ENCODE data around the gene SCAF11.

SCAF11 gene

GRCh38 chr12:45915405-45915804 lies 75.0 kb downstream of the SCAF11 start:
- DNase-seq = no peak

- no peak for DNase-seq
Measured at GRCh38 chr12:45914090-45914489, 76.3 kb downstream of the SCAF11 start.

GRCh38 chr12:45913631-45914030 lies 76.7 kb downstream of the SCAF11 start:
- DNase-seq = no peak

GRCh38 chr12:45912774-45913173 lies 77.6 kb downstream of the SCAF11 start:
- peak; percentile 67 for DNase-seq

- DNase-seq = no peak
Measured at GRCh38 chr12:45909041-45909713, 81.2 kb downstream of the SCAF11 start.

- no peak for DNase-seq
Measured at GRCh38 chr12:45907955-45908354, 82.4 kb downstream of the SCAF11 start.

GRCh38 chr12:45898094-45898493 lies 92.3 kb downstream of the SCAF11 start:
- no peak for DNase-seq

- DNase-seq = no peak
Measured at GRCh38 chr12:45895961-45896360, 94.4 kb downstream of the SCAF11 start.

- DNase-seq = no peak
Measured at GRCh38 chr12:45893240-45893639, 97.1 kb downstream of the SCAF11 start.

- no peak for DNase-seq
Measured at GRCh38 chr12:45890276-45890675, 100.1 kb downstream of the SCAF11 start.

- no peak for DNase-seq
Measured at GRCh38 chr12:45887544-45887943, 102.8 kb downstream of the SCAF11 start.

GRCh38 chr12:45886685-45887084 lies 103.7 kb downstream of the SCAF11 start:
- DNase-seq = no peak

GRCh38 chr12:45883187-45883586 lies 107.2 kb downstream of the SCAF11 start:
- DNase-seq = no peak

- DNase-seq = no peak
Measured at GRCh38 chr12:45880533-45880932, 109.8 kb downstream of the SCAF11 start.

- DNase-seq = no peak
Measured at GRCh38 chr12:45879363-45879895, 110.9 kb downstream of the SCAF11 start.

- DNase-seq = no peak
Measured at GRCh38 chr12:45878630-45879255, 111.6 kb downstream of the SCAF11 start.

GRCh38 chr12:45877069-45877468 lies 113.3 kb downstream of the SCAF11 start:
- no peak for DNase-seq

- DNase-seq = no peak
Measured at GRCh38 chr12:45872446-45872845, 117.9 kb downstream of the SCAF11 start.

All from DMS79 (cell line).